Mesenteric fat pad (tissue), 1 donor: Measurements from ENCODE around the gene CFAP20DC. TPM values are rescaled to one million over a fixed set of nuclear protein-coding genes. Genes with fewer than 3 reads are reported as not detected.
"Not testable (repeated sequence)": the region's sequence is repeated elsewhere in the genome, so short reads cannot be mapped to it uniquely, and the experiment has no call there.

Experiments used
- DNase-seq: peaks from one replicate; pipeline ENCODE4 v3.0.0-alpha.2; 2020; ENCODE audit warnings: low spot score
- total RNA-seq: library from RNA; stranded (reverse); fragmentation: NEBNext Ultra II Directional; extraction: Animal tissue kit (Norgen Biotek cat#: 25700); gene quantifications from one replicate; pipeline ENCODE4 v1.2.1, GENCODE V29; 2021
- donor health status: DM: yes; HTN: yes; CAD: no.

CFAP20DC gene
- total RNA-seq, 1 donor from 2014 or later, result not detected

DNA sequence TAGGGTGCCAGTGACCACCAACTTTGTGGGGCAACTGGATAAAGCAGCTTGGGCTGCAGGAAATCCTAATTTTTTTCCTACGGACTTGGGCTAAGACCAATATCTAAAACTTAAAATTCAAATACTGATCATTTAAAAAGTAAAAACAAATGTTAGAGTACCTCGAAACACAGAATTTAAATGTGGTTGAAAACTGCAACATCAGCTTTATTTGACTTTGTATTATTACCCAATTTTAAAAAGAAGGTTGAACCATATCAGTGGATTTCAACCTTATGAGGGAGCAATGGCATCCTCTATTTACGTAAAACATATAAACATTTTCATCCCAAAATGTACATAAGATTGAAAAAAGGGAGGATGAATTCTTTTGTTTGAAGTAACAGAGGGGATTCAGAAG, 26.2 kb downstream of the CFAP20DC start:
- no peak for DNase-seq

- no peak for DNase-seq
These were observed 32.2 kb downstream of the CFAP20DC start for GRCh38 chr3:59017617-59017984.

DNA sequence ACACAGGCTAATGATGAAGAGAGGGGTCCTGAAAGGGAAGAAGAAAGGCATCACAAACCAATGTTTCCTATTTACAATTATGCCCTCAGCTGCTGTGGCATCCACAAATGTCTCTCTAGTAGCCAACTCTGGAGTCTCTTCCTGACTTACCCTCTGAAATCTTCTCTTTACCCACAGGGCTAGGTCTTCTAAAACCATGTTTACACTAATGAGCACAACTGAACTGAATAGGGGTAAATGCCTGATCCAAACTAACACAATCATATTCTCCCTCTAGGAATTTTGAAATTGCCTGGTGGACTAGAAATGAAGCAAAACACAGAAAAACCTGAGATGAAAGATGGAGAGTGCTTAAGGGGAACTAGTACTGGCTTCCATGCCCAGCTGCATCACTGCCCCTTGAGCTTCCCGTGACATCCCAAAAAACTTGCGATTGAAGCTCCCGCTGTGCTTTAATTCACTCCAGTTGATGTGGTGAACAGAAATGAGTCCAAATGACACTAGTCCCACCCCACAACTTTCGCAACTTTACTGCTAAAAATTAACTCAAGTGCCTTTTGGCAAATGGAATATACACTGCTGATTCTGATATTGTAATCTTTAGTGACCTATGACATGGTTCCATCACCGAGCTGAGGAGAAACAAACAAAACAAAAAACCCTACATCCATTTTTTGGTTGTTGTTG, 32.8 kb downstream of the CFAP20DC start:
- no peak for DNase-seq

GRCh38 chr3:59013611-59014010, 36.2 kb downstream of the CFAP20DC start:
- no peak for DNase-seq

DNA sequence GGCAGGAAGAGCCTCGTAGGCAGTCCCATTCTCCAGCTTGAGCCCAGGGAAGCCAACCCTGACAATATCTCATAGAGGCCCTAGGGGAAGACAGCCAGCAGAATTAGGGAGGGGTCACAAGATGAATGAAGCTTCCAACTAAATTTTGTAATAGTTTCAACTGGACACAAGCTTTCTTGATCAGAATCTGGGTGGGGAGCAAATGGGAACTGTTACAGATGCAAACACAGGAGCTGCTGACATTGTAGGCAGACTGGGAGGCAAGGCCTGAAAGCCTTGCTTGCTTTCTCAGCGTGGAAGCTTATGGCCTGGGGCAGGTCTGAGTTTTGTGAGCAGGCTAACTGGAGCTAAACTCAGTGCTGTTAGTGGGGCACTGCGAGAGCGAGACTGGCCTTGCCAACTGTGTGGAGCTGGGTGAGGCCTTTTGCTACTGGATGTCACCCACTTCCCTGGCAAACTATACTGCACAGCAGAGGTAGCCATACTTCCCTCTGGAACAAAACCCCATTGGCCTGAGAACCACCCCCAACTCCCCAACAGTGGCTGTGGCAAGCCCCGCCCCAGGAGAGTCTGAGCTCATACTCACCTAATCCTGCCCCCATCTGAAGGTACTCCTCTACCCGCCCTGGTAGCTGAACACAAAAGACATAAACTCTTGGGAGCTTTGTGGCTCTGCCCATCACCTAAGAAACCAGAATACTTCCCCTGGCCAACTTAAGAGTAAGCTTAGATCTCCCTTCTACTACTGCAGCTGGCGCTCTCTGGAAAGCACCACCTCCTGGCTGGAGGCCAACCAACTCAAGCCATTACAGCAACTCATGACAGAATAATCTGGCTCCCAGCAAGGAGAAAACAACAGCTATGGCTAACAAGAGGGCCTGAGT, 42.9 kb downstream of the CFAP20DC start:
- DNase-seq, result no peak

GRCh38 chr3:59001675-59002074, 48.1 kb downstream of the CFAP20DC start:
- DNase-seq, result no peak

DNA sequence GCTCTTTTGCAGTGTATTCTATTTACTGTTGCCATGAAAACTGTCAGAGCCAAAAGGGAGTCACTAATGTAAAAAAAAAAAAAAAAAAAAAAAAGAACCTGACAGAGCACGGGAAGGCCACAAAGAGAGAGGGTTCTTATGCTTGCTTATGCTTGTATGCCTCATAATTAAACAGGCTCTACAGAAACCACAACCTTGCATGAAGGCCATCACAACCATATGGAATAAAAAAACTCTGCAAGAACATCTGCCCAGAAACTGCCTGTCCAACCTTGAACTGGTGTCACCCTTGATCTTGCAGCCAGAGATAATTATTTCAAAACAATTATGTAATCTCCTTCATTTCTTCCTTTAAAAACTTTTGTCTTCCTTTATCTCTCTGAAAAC, 50.1 kb downstream of the CFAP20DC start:
- DNase-seq, result no peak

DNA sequence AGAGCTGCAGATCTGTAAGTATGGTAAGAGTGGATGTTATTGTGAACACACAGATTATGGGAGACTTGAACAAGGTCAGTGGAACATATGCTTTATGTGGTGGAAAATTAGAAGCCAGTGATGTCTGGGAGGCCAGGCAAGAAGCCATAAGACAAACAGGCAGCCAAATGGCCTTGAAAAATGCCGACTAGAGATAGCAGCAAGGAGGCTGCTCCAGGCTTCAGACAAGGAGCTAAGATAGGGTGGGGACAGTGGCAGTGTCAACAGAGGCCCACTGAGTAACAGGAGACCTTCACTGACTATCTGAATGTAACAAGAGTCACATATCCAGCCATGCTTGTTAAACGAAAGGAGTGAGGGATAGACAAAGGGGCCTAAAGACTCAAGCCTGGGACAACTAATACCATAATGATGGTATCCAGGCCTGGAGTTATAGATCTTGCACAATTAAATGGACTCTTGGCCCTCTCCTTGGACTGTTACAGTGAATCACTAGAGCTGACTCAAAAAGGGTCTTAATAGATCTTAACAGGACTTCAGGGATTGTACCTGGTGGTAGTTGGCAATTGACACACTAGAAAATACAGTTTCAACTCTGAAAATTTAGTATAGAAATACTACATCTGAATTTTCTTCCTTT, 50.6 kb downstream of the CFAP20DC start:
- no peak for DNase-seq

DNA sequence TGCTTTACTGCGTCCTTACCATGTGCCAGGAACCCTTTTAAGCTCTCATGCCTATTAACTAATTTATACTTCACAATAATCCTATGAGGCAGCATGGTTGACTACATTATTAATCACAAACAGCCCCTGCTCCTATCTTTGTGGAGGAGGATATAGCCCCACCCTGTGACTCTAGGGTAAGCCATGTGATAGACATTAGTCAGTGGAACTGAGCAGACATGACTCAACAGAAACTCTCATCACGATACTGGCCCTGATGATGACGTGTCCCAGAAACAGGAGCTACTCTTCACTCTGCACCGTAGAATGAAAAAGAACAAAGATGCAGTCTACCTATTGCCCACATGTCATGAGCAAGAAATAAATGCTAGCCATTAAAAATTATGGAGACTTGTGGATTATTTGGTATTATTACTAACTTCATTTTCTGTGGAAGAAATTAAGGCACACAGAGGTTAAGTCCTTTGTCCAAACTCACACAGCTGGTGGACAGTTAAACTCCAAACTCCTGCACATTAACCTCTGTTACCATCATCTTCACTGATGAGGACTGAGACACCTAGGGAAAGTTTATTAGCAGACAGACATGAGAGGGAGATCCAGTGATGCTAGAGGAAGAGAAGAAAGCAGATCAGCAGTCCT, 51.2 kb downstream of the CFAP20DC start:
- no peak for DNase-seq

- no peak for DNase-seq
These were observed 53.1 kb downstream of the CFAP20DC start for GRCh38 chr3:58996730-58997129.

DNA sequence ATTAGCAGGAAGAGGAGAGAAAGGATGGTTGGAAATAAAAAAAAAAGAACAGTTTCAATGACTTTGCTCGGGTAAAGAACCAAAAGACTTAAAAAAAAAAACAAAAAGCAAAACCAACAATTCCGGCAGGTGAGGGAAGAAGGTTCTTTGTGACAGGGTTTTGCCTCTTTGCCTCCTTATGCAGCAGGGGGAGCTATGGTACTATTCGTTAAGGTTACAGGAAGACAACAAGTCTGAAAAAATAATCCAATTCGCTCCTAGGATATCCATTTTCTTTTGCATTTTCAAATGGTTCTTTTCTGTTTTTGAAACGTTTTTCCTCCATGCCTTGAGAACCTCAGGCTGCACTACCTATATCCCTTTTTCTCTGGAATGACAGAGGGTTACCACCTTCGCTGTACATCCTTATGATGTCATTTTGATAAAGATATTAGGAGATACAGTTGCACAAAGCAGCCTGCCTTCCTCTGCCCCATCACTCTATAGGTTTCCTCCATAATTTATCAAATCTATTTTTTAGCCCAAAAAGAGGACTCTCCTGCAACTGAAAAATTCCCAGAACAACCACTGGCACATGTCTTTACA, 55.0 kb downstream of the CFAP20DC start:
- DNase-seq, result no peak

DNA sequence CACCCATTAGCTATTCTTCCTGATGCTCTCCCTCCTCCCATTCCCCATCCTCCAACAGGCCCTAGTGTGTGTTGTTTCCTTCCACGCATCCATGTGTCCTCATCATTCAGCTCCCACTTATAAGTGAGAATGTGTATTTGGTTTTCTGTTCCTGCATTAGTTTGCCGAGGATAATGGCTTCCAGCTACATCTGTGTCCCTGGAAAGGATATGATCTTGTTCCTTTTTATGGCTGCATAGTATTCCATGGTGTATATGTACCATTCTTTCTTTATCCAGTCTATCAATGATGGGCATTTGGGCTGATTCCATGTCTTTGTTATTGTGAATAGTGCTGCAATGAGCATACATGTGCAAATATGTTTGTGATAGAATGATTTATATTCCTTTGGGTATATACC, 56.3 kb downstream of the CFAP20DC start:
- DNase-seq, result no peak

- DNase-seq, result no peak
These were observed 58.2 kb downstream of the CFAP20DC start for GRCh38 chr3:58991623-58992022.

- DNase-seq, result no peak
These were observed 58.8 kb downstream of the CFAP20DC start for GRCh38 chr3:58991026-58991425.

DNA sequence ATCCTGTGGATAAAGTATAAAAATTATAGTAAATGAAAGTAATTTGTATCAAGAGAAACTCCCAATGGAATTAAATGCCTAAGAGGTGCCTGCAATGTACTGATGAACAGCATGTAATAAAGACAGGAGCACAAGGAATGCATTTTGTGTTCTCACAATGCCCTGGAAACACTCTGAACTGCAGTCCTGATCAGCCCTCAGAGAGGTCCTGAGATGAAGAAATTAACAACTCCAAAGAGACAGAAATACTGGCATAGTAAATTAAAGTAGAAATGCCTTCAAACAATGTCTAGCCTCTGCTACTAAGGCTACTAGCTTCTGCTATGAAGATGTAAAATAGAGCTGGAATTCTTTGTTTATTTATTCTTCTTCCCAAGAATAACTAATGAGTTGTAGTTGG, 59.9 kb downstream of the CFAP20DC start:
- no peak for DNase-seq

DNA sequence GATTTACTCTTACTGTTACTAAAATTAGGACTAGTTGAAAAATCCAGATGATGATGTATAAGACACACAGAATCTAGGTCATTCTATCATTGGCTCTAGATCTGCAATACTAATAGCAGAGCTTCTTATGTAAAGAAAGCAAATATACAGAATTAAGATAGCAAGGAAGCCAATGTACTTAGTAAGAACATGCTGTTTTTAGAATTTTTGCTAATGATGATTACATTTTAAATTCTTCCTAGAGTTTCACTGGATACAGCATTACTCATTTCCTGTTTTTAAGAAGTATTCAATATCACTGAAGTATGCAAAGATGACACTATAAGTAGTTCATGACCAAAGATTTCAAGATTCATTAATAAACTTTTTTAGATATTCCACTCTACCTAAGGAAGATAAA, 60.7 kb downstream of the CFAP20DC start:
- no peak for DNase-seq

DNA sequence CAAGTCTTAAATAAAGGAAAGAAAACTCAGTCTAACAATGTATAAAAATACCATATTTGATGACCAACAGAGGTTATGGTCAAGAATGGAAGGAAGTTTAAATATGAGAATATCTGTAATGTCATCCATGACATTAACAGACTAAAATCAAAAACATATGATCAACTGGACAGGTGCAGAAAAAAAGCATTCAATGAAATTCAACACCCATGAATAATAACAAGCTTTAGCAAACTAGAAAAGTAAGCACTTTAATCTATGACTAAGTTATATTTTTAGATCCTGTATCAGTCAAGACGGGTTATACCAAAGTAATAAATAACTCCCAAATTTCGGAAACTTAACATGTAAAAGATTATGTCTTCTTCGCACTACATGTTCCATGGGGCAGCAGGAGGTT, 61.8 kb downstream of the CFAP20DC start:
- no peak for DNase-seq

DNA sequence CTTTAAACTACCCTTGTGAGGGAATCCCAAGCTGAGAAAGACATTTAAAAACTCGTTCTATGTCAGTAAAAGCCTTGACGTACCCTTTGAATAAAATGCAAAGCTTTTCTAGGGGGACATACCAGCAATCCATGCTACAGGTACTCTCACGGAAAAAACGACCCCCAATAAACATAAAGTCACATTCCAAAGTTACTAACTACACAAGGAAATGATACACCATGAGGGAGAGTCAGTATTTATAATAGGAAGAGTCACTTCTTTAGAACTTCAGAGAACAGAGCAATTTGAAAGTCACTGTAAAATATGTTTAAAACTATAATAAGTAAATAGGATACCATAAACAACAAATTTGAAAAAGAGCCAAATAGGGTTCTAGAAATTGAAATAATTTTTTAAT, 63.2 kb downstream of the CFAP20DC start:
- DNase-seq, result no peak

DNA sequence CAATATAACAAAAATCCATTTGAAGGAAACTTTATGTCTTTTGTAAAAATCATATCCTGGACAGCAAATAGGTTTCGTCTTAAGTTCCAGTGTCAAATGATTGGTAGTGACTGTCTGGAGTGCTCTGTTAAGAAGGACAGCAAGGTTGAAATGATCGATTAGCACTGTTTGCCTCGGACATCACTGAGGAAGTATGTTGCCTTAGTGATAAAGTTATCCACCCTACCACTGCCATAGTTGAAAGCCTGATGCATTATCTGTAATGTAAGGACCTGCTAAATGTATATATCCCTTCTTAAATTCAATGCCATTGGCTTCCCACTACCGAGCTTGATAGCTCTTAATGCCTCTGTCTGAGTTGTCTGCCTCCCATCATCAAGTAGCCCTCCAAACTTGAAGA, 70.0 kb downstream of the CFAP20DC start:
- no peak for DNase-seq

DNA sequence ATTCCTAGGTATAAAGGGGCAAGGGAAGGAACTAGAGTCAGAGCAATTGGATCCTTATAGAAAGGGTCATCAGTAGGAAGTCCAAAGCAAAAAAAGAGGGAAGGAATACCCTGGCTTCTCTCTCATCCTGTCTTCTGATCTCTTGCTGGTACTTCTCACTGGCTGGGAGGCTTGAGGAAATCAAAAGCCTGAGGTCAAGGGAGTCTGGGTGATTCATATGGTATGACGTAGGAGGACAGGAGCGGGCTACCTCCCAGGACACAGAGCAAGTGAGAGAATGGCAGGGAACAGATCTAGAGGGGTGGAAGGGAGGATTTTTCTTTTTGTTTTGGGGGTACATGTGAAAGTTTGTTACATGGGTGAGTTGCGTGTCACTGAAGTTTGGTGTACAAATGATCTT, 76.0 kb downstream of the CFAP20DC start:
- no peak for DNase-seq

GRCh38 chr3:58967866-58968265, 82.0 kb downstream of the CFAP20DC start:
- DNase-seq, result not testable (repeated sequence)
